T-cell (primary cell): ENCODE data around the gene CDK11A. TPM values are rescaled to one million over a fixed set of nuclear protein-coding genes. Genes with fewer than 3 reads are reported as not detected.
"Not testable (repeated sequence)": the region's sequence is repeated elsewhere in the genome, so short reads cannot be mapped to it uniquely, and the experiment has no call there.

Source experiments
- ATAC-seq, 4 experiments: fragments of 200-7000 bp in 3 of 4; fragments of 150-1000 bp in 1 of 4; cut with Tn5 transposase; replicated peaks in 1 of 4; 1 replicate in 3 of 4; 2 replicates in 1 of 4; pipeline ENCODE4 v1.10.0; 2021; ENCODE audit warnings: moderate library complexity in 3 of 4, mild to moderate bottlenecking in 2 of 4, moderate number of reproducible peaks in 1 of 4
- CTCF ChIA-PET, 2 donors: fragments of 300-600 bp; sonication (Branson Sonifier 250); formaldehyde crosslinking; loops; one replicate each; lab custom pipeline; 2022; ENCODE audit warnings: antibody characterized with exemption in 2 of 2; lab: Charles Lee
- POLR2A ChIA-PET, 2 donors: fragments of 300-600 bp; sonication (Branson Sonifier 250); formaldehyde crosslinking; loops; one replicate each; lab custom pipeline; 2022; ENCODE audit warnings: antibody characterized with exemption in 2 of 2; lab: Charles Lee
- DNase-seq, 35 experiments: peaks; one replicate each; pipeline versions ENCODE4 v3.0.0 to v3.0.0-alpha.2; 2013 to 2023
- H3K27ac ChIP-seq: one replicate; pipeline ENCODE4 v1.5.1; 2013; ENCODE audit warnings: low read length
- H3K27me3 ChIP-seq, 2 experiments: replicated peaks in 1 of 2; 1 replicate in 1 of 2; 2 replicates in 1 of 2; pipeline versions ENCODE4 v1.6.1 to v1.7.0; 2013; ENCODE audit warnings: low read length in 1 of 2, mixed read lengths in 1 of 2; ENCODE audit not compliant: control insufficient read depth in 2 of 2, insufficient read depth in 2 of 2; ENCODE audit errors: extremely low read depth in 1 of 2
- H3K36me3 ChIP-seq, 2 donors: 1 replicate in 1 of 2; 2 replicates in 1 of 2; pipeline versions ENCODE4 v1.6.1 to v1.7.0; 2013; ENCODE audit warnings: low read length in 1 of 2; ENCODE audit not compliant: control insufficient read depth in 2 of 2, insufficient read depth in 1 of 2; ENCODE audit errors: extremely low read depth in 1 of 2
- H3K4me1 ChIP-seq, 2 experiments: 1 replicate in 1 of 2; 2 replicates in 1 of 2; pipeline versions ENCODE4 v1.6.1 to v1.7.0; 2013; ENCODE audit warnings: low read length in 2 of 2, mixed read lengths in 1 of 2; ENCODE audit not compliant: insufficient read depth in 2 of 2, control insufficient read depth in 1 of 2; ENCODE audit errors: extremely low read depth in 1 of 2
- H3K4me3 ChIP-seq, 2 donors: 1 replicate in 1 of 2; 2 replicates in 1 of 2; pipeline versions ENCODE4 v1.5.1 to v1.7.0; 2013; ENCODE audit warnings: mild to moderate bottlenecking in 2 of 2, low read length in 1 of 2, moderate library complexity in 1 of 2; ENCODE audit not compliant: control insufficient read depth in 1 of 2; ENCODE audit errors: extremely low read depth in 1 of 2
- H3K9me3 ChIP-seq: 2 replicates; pipeline ENCODE4 v1.7.0; 2013
- H3K27ac Mint-ChIP-seq, 2 donors: one replicate each; pipeline ENCODE4 v1.8.0; 2020 to 2021; ENCODE audit warnings: mild to moderate bottlenecking in 2 of 2, mixed read lengths in 2 of 2
- H3K27me3 Mint-ChIP-seq, 2 donors: one replicate each; pipeline ENCODE4 v1.8.0; 2021 to 2022; ENCODE audit warnings: mixed read lengths in 2 of 2
- H3K36me3 Mint-ChIP-seq: one replicate; pipeline ENCODE4 v1.8.0; 2021; ENCODE audit warnings: mixed read lengths
- H3K4me1 Mint-ChIP-seq, 3 donors: one replicate each; pipeline ENCODE4 v1.8.0; 2020 to 2022; ENCODE audit warnings: mixed read lengths in 3 of 3, mild to moderate bottlenecking in 1 of 3
- H3K4me3 Mint-ChIP-seq, 3 donors: one replicate each; pipeline ENCODE4 v1.8.0; 2020 to 2022; ENCODE audit warnings: mild to moderate bottlenecking in 3 of 3, mixed read lengths in 3 of 3, moderate library complexity in 3 of 3
- H3K9me3 Mint-ChIP-seq, 3 donors: one replicate each; pipeline ENCODE4 v1.8.0; 2020 to 2022; ENCODE audit warnings: mixed read lengths in 3 of 3
- WGBS: methylation state at CpG from one replicate; pipeline ENCODE4 v1.1.5; 2013; ENCODE audit warnings: missing lambda C conversion rate; ENCODE audit not compliant: insufficient coverage; 5-methylcytosine and 5-hydroxymethylcytosine counted together
- total RNA-seq, 35 experiments: library from RNA in 6 of 35; stranded (reverse) in 6 of 35; fragments of 120-200 nt in 1 of 35; gene quantifications; one replicate each; pipeline versions ENCODE4 v1.2.1 to v1.2.4 and lab custom pipeline; 2013 to 2026

Gene CDK11A
- total RNA-seq, 5 donors from 2014 or later (not counting 1 experiment from before 2014, with no cell fraction given): 109 to 243 (median 182) TPM

DNA sequence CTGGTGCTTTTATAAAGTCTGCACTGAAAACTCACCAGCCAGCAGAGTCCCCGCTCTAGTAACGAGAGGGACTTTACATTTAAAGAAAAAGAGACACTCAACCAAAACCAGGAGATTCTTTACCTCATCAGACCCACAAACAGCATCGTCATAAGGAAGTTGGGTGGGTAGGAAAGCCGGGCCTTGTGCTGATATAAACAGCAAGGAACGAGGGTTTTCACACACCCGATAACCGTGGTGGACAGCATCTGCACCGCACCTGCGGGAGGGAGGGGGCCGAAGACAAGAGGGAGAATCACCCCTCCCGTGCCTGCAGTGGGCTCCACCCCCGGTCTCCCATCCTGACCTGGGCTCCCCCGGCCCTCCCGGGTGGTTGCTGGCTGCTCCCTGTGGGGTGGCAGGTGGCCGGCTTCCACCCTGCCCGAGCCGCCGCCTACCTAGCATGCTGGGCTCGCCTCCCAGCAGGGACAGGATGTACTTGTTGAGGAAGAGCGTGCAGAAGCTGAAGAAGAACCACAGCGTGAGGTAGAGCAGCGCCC lies 14.7 kb upstream of the CDK11A start:
- no CpG with 5 or more reads among the region's 22 CpGs for WGBS
- POLR2A ChIA-PET, H3K27ac Mint-ChIP-seq, H3K4me1 Mint-ChIP-seq, H3K9me3 ChIP-seq, H3K27me3 Mint-ChIP-seq, H3K36me3 ChIP-seq, H3K4me3 ChIP-seq, H3K9me3 Mint-ChIP-seq, CTCF ChIA-PET, H3K4me3 Mint-ChIP-seq, DNase-seq, H3K27me3 ChIP-seq, H3K36me3 Mint-ChIP-seq, H3K27ac ChIP-seq, H3K4me1 ChIP-seq: not testable (repeated sequence)
- ATAC-seq: peak; percentile 59 to 81 (median 64)

DNA sequence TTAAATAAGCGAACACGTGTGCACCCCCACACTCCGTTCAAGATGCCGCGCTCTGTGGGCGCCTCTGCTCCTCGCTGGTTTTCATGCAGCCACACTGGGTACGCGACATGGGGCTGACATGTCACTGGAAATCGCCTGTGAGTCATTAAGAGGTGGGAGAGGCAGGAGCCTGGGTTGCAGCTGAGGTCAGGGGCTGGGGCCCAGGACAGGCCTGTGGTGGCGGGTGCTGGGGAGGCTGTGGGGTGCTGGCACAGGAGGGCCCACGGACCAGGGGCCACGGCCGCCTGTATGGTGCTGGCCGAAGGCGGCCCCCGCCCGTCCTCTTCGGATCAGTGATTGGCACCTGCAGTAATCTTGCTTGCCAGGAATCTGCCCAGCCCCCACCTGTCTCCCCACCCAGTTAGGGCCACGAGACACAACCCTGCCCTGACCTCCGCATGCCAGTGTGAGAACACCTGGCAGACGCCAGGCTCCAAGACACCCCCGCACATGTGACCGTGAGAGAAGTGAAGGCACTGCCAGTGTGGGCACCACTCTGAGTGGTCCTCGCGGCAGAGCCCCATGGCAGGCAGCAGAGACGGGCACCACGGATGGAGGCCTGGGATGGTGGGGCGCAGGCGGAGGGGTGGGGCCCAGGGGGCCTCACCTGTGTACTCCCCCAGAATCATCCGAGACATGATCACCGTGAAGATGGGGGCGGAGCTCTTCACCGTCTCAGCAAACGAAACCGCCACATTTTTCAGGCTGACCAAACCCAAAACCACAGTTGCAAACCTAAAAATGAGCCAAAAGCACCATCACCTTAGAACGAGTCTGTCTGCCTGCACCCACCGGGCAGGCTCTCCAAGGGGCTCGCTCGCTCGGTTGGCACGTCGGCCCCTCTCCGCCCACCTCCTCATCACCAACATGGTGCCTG lies 13.8 kb upstream of the CDK11A start:
- H3K36me3 ChIP-seq, H3K9me3 ChIP-seq, H3K4me1 Mint-ChIP-seq, H3K27ac ChIP-seq, H3K27ac Mint-ChIP-seq, H3K4me1 ChIP-seq, H3K4me3 Mint-ChIP-seq, CTCF ChIA-PET, H3K4me3 ChIP-seq, H3K36me3 Mint-ChIP-seq, H3K27me3 ChIP-seq, POLR2A ChIA-PET, DNase-seq, H3K27me3 Mint-ChIP-seq, H3K9me3 Mint-ChIP-seq: not testable (repeated sequence)
- ATAC-seq: peak in 3 of 4 experiments; percentile 13 to 28 (median 18)
- WGBS: 89% methylated on average over 10 of the region's 44 CpGs

DNA sequence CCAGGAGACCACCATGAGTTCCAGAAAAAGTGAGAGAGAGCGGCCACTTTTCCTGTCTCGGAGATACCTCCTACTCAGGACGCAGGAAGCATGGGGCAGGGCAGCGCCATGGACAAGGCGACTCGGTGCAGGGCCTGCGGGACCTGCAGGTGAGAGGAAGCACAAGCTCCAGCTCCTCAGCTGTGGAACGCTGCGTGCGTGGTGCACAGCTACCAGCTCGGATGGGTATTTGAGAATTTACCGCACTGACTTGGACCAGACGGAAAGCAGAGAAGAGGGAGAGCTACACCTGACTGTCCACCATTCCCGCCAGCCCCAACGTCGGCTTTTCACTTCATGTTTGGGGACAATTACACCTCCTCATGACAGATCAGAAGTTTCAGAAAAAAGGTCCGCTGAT lies 8.2 kb upstream of the CDK11A start:
- ATAC-seq (no peak), DNase-seq (no peak)
- no peak overlapping the region for H3K4me3 ChIP-seq
- H3K27me3 Mint-ChIP-seq: no peaks in the 10 kb centered on the region
- H3K27ac Mint-ChIP-seq: no peak overlapping the region
- no peaks in the 10 kb centered on the region for H3K27me3 ChIP-seq
- peaks cover 6% of the 10 kb centered on the region for H3K36me3 Mint-ChIP-seq
- H3K4me3 Mint-ChIP-seq: no peak overlapping the region
- H3K4me1 ChIP-seq: peaks cover 6 to 13% of the 10 kb centered on the region in 2 experiments
- H3K9me3 ChIP-seq: no peaks in the 10 kb centered on the region
- POLR2A ChIA-PET: no interaction called here
- peaks cover 0 to 30% of the 10 kb centered on the region in 2 donors for H3K36me3 ChIP-seq
- H3K27ac ChIP-seq: no peak overlapping the region
- no peaks in the 10 kb centered on the region for H3K9me3 Mint-ChIP-seq
- peaks cover 9 to 16% (median 15%) of the 10 kb centered on the region in 3 donors for H3K4me1 Mint-ChIP-seq
- CTCF ChIA-PET: no interaction called here
- 92% methylated on average over 12 of the region's 17 CpGs for WGBS

DNA sequence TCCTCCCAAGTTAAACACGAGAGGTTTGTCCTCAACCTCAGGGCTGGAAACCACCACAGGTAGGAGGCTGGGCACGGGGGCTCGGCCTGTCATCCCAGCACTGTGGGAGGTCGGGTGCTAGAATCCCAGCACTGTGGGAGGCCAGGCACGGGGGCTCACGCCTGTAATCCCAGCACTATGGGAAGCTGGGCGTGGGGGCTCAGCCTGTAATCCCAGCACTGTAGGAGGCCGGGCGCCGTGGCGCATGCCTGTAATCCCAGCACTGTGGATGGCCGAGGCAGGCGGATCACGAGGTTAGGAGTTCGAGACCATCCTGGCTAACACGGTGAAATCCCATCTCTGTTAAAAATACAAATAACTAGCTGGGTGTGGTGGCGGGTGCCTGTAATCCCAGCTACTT lies 6.7 kb upstream of the CDK11A start:
- Histone ChIP-seq H3K9me3 (no peaks in the 10 kb centered on the region), H3K27ac (no peak overlapping the region), H3K36me3 (peaks cover 0 to 30% of the 10 kb centered on the region in 2 donors), H3K4me3 (no peak overlapping the region), H3K4me1 (peaks cover 6 to 20% of the 10 kb centered on the region in 2 experiments), H3K27me3 (no peaks in the 10 kb centered on the region)
- WGBS: 95% methylated on average over 6 of the region's 17 CpGs
- peaks cover 9 to 19% (median 15%) of the 10 kb centered on the region in 3 donors for H3K4me1 Mint-ChIP-seq
- H3K9me3 Mint-ChIP-seq: no peaks in the 10 kb centered on the region
- no peak for ATAC-seq
- ChIA-PET POLR2A (no interaction called here), CTCF (no interaction called here)
- DNase-seq: no peak
- H3K27ac Mint-ChIP-seq: no peak overlapping the region
- peaks cover 6% of the 10 kb centered on the region for H3K36me3 Mint-ChIP-seq
- H3K27me3 Mint-ChIP-seq: no peaks in the 10 kb centered on the region
- no peak overlapping the region for H3K4me3 Mint-ChIP-seq

DNA sequence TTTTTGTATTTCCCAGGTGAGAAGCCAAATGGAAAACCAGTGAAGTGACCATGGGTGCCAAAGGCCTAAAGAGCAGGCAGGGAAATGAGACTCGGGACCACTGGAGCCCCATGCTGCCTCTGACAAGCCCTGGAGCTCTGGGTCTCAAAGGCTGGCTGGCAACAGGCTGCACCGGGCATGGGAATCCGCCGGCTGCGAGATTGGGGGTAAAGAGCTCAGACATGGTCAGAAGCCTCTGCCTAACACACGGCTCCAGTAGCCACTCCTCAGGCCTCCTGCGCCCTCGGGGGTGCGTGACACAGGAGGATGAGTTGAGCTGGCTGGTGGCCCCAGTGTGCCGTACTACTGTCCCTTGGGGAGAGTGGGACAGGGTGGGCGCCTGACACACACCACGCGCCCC lies 6.1 kb upstream of the CDK11A start:
- H3K9me3 Mint-ChIP-seq, H3K4me3 Mint-ChIP-seq, POLR2A ChIA-PET, H3K4me3 ChIP-seq, CTCF ChIA-PET, H3K27me3 Mint-ChIP-seq, H3K9me3 ChIP-seq, H3K27me3 ChIP-seq, ATAC-seq, DNase-seq, H3K36me3 Mint-ChIP-seq, H3K27ac ChIP-seq: not testable (repeated sequence)
- H3K4me1 ChIP-seq: peaks cover 6 to 20% of the 10 kb centered on the region in 2 experiments
- Mint-ChIP-seq H3K4me1 (peaks cover 9 to 19% (median 15%) of the 10 kb centered on the region in 3 donors), H3K27ac (peak overlapping the region in 1 of 2 donors; percentile 100)
- peaks cover 0 to 30% of the 10 kb centered on the region in 2 donors for H3K36me3 ChIP-seq
- WGBS: no CpG with 5 or more reads among the region's 13 CpGs

DNA sequence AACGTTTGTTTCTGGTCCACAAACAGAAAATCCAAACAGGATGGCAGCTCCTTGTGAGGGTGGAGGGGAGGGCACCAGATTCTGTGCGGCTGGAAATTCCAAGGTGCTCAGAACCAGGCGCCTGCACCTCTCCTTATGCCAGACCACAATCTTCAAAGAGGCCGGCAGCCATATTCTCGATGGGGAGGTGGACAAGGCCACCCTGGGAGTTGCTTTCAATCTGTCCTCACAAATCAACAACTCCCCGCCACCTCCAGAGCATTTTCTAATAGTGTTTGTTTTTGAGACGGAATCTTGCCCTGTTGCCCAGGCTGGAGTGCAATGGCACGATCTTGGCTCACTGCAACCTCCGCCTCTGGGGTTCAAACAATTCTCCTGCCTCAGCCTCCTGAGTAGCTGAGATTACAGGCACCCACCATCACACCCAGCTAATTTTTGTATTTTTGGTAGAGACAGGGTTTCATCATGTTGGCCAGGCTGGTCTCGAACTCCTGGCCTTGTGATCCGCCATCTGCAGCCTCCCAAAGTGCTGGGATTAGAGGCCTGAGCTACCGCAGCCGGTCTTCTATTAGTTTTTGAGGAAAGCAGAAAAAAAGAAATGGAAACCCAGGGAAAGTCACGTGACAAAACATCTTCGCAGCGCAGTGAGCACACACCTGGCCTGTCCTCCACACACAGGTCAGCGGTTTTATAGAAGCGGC lies 5.1 kb upstream of the CDK11A start:
- H3K4me3 Mint-ChIP-seq: peak overlapping the region in 2 of 3 donors; percentile 6 to 69
- 100% methylated on average over 2 of the region's 18 CpGs for WGBS
- H3K27me3 ChIP-seq, DNase-seq, POLR2A ChIA-PET, H3K4me3 ChIP-seq, ATAC-seq, H3K9me3 Mint-ChIP-seq, H3K36me3 Mint-ChIP-seq, H3K9me3 ChIP-seq, H3K27me3 Mint-ChIP-seq: not testable (repeated sequence)
- Histone ChIP-seq H3K36me3 (peaks cover 0 to 30% of the 10 kb centered on the region in 2 donors), H3K4me1 (peaks cover 6 to 23% of the 10 kb centered on the region in 2 experiments), H3K27ac (peak overlapping the region; percentile 63)
- CTCF ChIA-PET: interaction anchor here in 1 of 2 donors (1.5 kb wide), 1 partner anchor 64 kb away, joined by 4 read pairs; no protein-coding TSS in a partner anchor
- H3K4me1 Mint-ChIP-seq: peaks cover 9 to 21% (median 18%) of the 10 kb centered on the region in 3 donors
- H3K27ac Mint-ChIP-seq: peak overlapping the region; percentile 91 to 100
